ENCODE data around the gene ZNF385D. TPM values are rescaled to one million over a fixed set of nuclear protein-coding genes. Genes with fewer than 3 reads are reported as not detected.

ZNF385D gene
- total RNA-seq, 2 experiments from 2014 or later, result not detected

DNA sequence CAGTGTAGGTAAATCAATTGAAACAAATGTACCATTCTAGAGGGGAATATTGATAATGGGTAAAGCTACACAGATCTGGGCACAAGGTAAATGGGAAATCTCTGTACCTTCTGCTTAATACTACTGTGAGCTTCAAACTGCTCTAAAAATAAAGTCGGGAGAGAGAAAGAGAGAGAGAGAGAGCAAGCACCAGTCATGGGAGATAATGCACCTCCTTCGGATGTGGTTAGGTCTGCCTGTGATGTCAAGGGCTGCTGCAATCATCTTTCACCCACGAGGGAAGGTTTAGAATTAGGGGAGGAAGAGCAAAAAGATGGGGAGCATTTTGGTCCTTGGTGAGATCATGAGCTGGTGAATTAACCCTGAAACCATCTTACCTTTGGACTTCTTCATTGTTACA lies 219.1 kb downstream of the ZNF385D start:
- Mint-ChIP-seq H3K36me3 (ENCODE audit: low read depth) (no peaks in the 10 kb centered on the region), H3K4me1 (ENCODE audit: low read depth) (no peaks in the 10 kb centered on the region), H3K4me3 (no peak overlapping the region), H3K9me3 (peaks cover 5% of the 10 kb centered on the region), H3K27ac (no peak overlapping the region), H3K27me3 (no peaks in the 10 kb centered on the region)
- DNase-seq (no peak), ATAC-seq (no peak)
- ChIA-PET CTCF (no interaction called here), POLR2A (interaction anchor here (0.6 kb wide), 1 partner anchor 13 kb away, joined by 4 read pairs; no protein-coding TSS in a partner anchor)
- intact Hi-C loops (cut with micrococcal nuclease), result no loop called here
- TF ChIP-seq CTCF (IDR thresholded peaks at IDR 0.05), result no peak

DNA sequence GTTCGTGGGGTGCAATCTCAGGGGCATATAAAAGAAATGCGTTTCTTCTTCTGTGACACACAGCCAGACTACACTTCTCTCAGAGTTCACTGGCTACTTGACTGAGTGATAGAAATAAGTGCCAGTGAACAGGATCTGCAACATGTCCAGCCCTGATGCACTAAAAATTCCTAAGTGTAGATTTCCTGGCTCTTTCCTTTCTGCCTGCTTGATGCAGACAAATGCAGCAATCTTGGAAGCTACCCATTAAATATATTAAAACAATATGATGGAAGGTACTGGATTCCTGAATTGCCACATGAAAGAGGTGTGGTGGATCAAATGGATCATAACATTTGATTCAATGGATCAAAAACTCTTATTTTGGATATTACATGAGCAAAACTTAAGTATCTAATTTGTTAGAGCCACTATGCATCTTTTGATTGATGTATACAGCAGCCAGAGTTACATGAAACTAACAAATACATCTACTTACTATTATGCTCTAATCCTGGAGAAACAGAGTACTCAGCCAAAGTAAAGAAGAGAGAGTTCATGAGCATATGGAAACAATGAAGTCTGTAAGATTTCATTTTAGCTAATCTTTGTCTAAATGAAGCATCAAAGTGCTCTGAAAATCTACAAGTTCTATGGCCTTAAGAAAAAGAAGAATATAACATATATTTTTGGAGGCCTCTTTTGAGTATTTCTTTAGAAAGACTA lies 222.6 kb downstream of the ZNF385D start:
- intact Hi-C loops (cut with micrococcal nuclease), result no loop called here
- Mint-ChIP-seq H3K27ac (no peak overlapping the region), H3K36me3 (ENCODE audit: low read depth) (no peaks in the 10 kb centered on the region), H3K9me3 (peaks cover 4% of the 10 kb centered on the region), H3K27me3 (no peaks in the 10 kb centered on the region), H3K4me1 (ENCODE audit: low read depth) (no peaks in the 10 kb centered on the region), H3K4me3 (no peak overlapping the region)
- ChIA-PET CTCF (no interaction called here), POLR2A (no interaction called here)
- no peak for TF ChIP-seq CTCF (IDR thresholded peaks at IDR 0.05)
- ATAC-seq (no peak), DNase-seq (no peak)

DNA sequence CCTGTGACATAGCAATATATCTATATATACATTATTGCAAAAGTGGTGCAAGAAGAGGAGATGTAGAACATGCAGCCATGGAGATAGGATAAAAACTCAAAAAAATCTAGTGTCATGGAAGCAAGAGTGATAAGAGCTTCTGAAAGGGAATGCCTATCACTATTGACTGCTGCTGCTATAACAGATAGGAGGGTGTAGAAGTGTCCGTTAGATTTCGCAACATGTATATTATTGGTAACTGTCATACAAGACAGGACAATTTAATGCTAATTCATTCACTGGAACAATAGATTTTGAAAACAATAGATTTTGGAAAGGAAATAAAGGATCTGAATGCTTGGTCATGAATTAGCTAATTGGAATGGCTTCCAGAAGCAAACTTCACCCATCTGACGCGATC lies 224.5 kb downstream of the ZNF385D start:
- peaks cover 4% of the 10 kb centered on the region for H3K9me3 Mint-ChIP-seq
- H3K36me3 Mint-ChIP-seq (ENCODE audit: low read depth), result no peaks in the 10 kb centered on the region
- H3K27me3 Mint-ChIP-seq, result no peaks in the 10 kb centered on the region
- intact Hi-C loops (cut with micrococcal nuclease), result no loop called here
- H3K4me1 Mint-ChIP-seq (ENCODE audit: low read depth), result no peaks in the 10 kb centered on the region
- no peak overlapping the region for H3K27ac Mint-ChIP-seq
- ATAC-seq, result no peak
- TF ChIP-seq CTCF (IDR thresholded peaks at IDR 0.05), result no peak
- no peak overlapping the region for H3K4me3 Mint-ChIP-seq
- CTCF ChIA-PET, result no interaction called here
- POLR2A ChIA-PET, result no interaction called here
- DNase-seq, result no peak

DNA sequence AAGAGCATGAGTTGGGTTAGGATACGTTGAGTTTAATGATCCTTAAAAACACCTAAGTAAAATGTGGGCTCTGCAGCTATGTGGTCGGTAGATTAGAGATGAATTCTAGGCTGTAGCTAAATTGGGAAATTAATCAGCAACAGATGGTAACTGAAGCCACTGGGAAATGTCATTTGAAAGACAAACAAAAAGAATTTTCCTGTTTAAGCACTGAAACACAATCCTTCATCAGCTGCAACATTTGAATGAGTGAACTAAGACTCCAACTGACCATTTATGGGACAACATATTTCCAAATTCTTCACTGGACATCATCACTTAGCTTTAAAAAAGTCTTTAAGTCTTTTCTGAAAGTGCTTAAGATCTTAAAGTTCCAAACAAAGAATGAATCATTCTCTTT lies 226.9 kb downstream of the ZNF385D start:
- no peak overlapping the region for H3K4me3 Mint-ChIP-seq
- no peak overlapping the region for H3K27ac Mint-ChIP-seq
- intact Hi-C loops (cut with micrococcal nuclease), result no loop called here
- no peak for TF ChIP-seq CTCF (IDR thresholded peaks at IDR 0.05)
- ATAC-seq, result no peak
- no peaks in the 10 kb centered on the region for H3K27me3 Mint-ChIP-seq
- CTCF ChIA-PET, result no interaction called here
- POLR2A ChIA-PET, result no interaction called here
- no peaks in the 10 kb centered on the region for H3K36me3 Mint-ChIP-seq (ENCODE audit: low read depth)
- no peak for DNase-seq
- no peaks in the 10 kb centered on the region for H3K4me1 Mint-ChIP-seq (ENCODE audit: low read depth)
- H3K9me3 Mint-ChIP-seq, result peaks cover 3% of the 10 kb centered on the region

DNA sequence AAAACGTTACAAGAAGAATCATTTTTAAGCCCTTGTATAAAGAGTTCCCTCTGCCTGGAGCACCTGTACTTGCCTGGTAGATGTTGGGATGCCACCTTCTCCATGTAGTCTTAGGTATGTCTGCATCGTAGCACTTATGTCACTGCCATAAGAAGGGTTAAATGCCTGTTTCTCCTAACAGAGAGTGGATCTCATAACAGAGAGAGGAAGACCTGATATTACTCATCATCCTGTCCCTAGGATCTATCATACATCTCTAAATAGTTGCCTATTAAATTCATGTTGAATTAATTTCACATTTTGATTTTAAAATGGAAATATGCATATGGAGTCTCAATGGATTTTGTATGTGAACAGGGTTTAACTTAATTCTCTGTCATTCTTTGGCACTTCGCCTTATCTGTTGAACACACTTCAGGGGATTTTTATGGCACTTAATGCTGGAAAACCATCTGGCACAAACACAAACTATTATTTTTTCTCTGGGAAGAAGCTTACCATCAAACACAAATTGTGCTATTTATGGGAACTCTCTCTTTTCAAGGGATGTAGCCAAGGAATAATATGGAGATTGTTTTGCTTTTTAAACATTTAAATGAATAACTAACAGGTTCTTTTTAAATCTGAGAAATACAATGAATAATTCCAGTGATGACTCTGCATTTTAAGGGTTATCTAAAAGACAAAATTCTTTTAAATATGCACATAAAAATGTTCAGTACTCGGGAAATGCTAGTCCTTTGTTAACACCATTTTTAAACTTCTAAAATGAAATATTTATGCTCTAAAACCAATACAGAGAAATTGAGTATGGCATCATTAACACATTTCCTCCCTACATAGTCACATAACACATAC lies 230.7 kb downstream of the ZNF385D start:
- Mint-ChIP-seq H3K27ac (no peak overlapping the region), H3K4me1 (ENCODE audit: low read depth) (no peaks in the 10 kb centered on the region), H3K4me3 (no peak overlapping the region), H3K9me3 (peaks cover 7% of the 10 kb centered on the region), H3K27me3 (no peaks in the 10 kb centered on the region), H3K36me3 (ENCODE audit: low read depth) (no peaks in the 10 kb centered on the region)
- no peak for ATAC-seq
- POLR2A ChIA-PET, result no interaction called here
- no peak for TF ChIP-seq CTCF (IDR thresholded peaks at IDR 0.05)
- intact Hi-C loops (cut with micrococcal nuclease), result no loop called here
- CTCF ChIA-PET, result no interaction called here
- no peak for DNase-seq

All from activated CD8-positive, alpha-beta T cell treated with anti-CD3 and anti-CD28 coated beads for 36 hours (primary cell).